Islet of Langerhans (tissue), 1 donor: Measurements from ENCODE around the gene UCMA.

Experiments used
- FAIRE-seq: peaks from one replicate; lab custom pipeline; 2011; peaks lifted over from hg19 to GRCh38; lab: Jason Lieb, UNC

Gene UCMA

DNA sequence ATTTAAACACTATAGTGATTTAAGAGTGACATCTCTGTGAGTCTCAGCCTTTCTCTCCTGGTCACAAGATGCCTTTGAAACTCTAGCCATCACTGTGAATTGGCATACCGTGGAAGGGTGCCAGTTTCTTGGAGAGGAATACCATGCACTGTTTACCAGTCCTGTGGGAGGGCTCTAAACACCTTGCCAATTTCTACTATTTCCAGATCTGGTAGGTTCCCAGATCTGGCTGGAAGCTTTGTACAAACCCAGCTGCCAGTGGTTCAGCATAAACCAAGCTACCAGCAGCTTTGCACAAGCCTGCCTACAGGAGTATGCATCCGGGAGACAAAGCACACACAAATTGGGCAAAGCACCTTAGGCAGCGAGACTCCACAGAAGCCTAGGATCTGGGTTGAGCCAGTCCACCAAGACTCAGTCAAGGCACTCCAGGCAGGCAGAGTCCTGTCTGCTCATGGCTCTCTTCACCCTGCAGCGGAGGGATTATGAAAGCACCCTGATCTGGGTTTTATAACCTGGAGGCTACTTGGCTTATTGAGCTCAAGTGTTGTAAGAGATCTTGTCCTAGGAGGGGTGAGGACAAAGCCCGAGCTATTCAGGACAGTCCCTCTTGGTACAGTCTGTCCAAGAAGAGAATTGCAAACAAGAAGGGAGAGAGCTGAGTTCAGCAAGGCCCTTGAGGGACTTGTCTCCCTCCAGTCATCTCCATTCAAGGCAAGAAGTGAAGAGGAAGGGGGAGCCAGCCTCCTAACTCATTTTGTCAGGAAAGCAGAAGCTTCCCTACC, 49.3 kb downstream of the UCMA start:
- FAIRE-seq: no peak

DNA sequence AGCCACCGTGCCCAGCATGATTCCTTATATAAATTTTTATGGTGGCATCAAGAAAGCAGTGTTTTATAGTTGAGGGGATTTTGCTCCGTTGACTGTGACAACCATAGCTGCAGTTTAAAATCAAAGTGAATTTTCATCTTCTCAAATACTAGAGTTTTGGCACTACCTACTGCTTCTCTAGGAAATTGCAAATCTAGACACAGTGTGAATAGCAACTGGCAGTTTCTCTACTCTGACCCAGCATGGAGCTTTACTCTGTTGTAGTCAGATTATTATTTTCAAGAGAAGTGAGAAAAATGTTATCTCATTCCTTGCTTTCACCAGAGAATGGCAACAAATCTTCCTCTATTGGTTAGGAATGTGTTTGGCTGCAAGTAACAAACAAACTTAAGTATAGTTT, 49.9 kb downstream of the UCMA start:
- FAIRE-seq: no peak

DNA sequence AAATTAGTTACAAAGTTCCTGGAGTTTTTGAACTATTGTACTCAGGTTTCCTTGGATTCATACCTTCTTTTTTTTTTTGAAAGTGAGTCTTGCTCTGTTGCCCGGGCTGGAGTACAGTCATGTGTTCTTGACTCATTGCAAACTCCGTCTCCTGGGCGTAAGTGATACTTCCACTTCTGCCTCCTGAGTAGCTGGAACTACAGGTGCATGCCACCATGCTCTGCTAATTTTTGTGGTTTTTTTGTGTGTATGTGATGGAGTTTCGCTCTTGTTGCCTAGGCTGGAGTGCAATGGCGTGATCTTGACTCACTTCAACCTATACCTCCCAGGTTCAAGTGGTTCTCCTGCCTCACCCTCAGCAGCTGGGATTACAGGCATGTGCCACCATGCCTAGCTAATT, 50.5 kb downstream of the UCMA start:
- FAIRE-seq: no peak

DNA sequence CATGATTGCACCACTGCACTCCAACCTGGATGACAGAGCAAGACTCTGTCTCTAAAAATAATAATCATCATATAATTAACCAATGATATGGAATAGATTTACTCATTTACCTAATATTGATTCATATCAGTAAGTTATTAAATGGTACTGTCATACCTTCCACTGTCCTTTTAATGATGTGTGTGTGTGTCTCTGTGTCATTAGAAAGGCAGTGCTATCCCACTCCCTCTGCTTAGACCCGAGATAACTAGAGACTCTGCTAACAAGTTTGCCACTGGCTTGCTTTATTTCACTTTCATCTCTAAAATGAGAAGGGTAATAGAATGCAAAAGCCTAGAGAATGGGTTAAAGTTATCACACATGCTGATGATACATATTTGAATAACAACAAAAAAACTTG, 51.8 kb downstream of the UCMA start:
- FAIRE-seq: no peak

DNA sequence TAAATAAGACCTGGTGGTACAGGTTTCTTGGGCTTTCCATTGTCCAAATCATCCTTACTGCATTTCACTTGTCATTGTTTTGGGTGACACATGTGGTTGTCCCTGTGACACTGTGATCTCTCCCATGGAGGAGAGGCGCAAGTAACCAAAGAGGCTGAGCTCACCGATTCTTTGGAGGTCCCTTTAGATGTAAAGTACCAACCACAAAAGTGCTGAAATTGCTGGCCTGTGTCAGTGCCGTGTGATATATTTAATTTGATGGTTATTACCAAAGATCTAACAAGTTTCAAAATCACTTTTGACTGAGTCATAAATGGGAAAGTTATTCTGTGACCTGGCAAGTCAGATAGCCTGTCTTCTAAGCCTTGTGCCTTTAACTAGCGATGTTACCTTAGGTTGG, 53.4 kb downstream of the UCMA start:
- FAIRE-seq: no peak

DNA sequence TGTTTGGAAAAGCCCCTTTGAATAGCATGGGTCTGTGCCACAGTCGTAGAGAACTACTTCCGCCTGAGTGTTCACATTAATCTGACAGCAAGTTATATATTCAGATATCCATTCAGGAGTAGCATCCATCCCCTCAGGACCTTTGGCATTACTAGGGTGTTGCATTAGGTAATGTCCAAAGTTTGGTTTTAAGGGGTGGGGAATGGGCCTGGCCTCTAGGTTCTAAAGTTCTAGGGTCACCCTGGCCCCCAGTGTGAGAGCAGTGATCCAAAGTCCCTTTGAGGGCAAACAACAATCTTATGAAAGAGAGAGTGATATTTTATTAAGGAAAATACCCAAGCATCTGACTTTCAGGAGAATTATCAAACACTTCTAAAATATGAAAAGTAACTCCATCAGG, 60.6 kb downstream of the UCMA start:
- no peak for FAIRE-seq
